ENCODE measurements around the gene POTEH.
"Not testable (repeated sequence)": the region's sequence is repeated elsewhere in the genome, so short reads cannot be mapped to it uniquely, and the experiment has no call there.

DNA sequence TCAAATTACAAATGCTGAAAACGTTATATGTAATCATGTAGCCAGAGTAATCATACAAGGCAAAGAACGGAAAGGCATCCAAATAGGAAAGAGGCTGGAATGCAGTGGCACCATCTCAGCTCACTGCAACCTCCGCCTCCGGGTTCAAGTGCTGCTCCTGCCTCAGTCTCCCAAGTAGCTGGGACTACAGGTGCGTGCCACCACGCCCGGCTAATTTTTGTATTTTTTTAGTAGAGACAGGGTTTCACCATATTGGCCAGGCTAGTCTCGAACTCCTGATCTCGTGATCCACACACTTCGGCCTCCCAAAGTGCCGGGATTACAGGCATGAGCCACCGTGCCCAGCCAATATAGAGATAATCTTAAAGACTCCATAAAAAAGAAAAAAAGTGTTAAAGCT is 20.4 kb upstream of the POTEH start:
- TF ChIP-seq CTCF (IDR thresholded peaks at IDR 0.05; ENCODE audit: poor library complexity, severe bottlenecking); TAF1 (IDR thresholded peaks at IDR 0.05; ENCODE audit: low read depth): not testable (repeated sequence)

Measured in neural cell (in vitro differentiated cells).